Upper lobe of right lung (tissue), 1 donor: ENCODE data around the gene CNGB1. TPM values are rescaled to one million over a fixed set of nuclear protein-coding genes. Genes with fewer than 3 reads are reported as not detected.
A peak's percentile ranks its signal among the peaks of the same experiment; 100 is the strongest.

Experiments
- ATAC-seq: fragments of 200-7000 bp; cut with Tn5 transposase; one replicate; pipeline ENCODE4 v1.9.1; 2020; ENCODE audit warnings: mild to moderate bottlenecking, moderate library complexity
- DNase-seq: peaks from one replicate; pipeline ENCODE4 v3.0.0-alpha.2; 2020
- H3K27ac ChIP-seq: fragments of 200-600 bp; one replicate; pipeline ENCODE4 v1.8.0; 2022
- H3K27me3 ChIP-seq: fragments of 200-600 bp; one replicate; pipeline ENCODE4 v1.8.0; 2022; ENCODE audit warnings: mild to moderate bottlenecking
- H3K36me3 ChIP-seq: fragments of 200-600 bp; one replicate; pipeline ENCODE4 v1.8.0; 2022
- H3K4me1 ChIP-seq: fragments of 200-600 bp; one replicate; pipeline ENCODE4 v1.8.0; 2022
- H3K4me3 ChIP-seq: fragments of 200-600 bp; one replicate; pipeline ENCODE4 v1.8.0; 2022; ENCODE audit warnings: mild to moderate bottlenecking
- H3K9me3 ChIP-seq: fragments of 200-600 bp; one replicate; pipeline ENCODE4 v1.8.0; 2022
- CTCF ChIP-seq: fragments of 200-600 bp; IDR thresholded peaks from one replicate; pipeline ENCODE4 v1.8.0; 2022; ENCODE audit warnings: antibody characterized with exemption
- intact Hi-C: fragments of 100-400 bp; cut with DNase I; formaldehyde crosslinking; loops from one replicate; pipeline ENCODE4 v1.11.0; 2022
- total RNA-seq: library from RNA; stranded (reverse); fragmentation: NEBNext Ultra II Directional; extraction: Animal tissue kit (Norgen Biotek cat#: 25700); gene quantifications from one replicate; pipeline ENCODE4 v1.2.1, GENCODE V29; 2021
- donor health status: DM: no; HTN: yes; CAD: no; lungs with severe emphysema.

The CNGB1 gene
- total RNA-seq, 1 donor from 2014 or later: not detected

GRCh38 chr16:57977418-57978069 is 6.6 kb upstream of the CNGB1 start:
- H3K9me3 ChIP-seq: no peaks in the 10 kb centered on the region
- H3K27ac ChIP-seq: no peak overlapping the region
- no peaks in the 10 kb centered on the region for H3K27me3 ChIP-seq
- no peaks in the 10 kb centered on the region for H3K4me1 ChIP-seq
- DNase-seq (no peak), ATAC-seq (peak; percentile 33)
- H3K36me3 ChIP-seq: no peaks in the 10 kb centered on the region
- intact Hi-C loops: no loop called here
- H3K4me3 ChIP-seq: no peak overlapping the region
- TF ChIP-seq CTCF: no peak

GRCh38 chr16:57976331-57976796 is 5.4 kb upstream of the CNGB1 start:
- no peak for DNase-seq
- Histone ChIP-seq H3K27ac (no peak overlapping the region), H3K27me3 (no peaks in the 10 kb centered on the region), H3K9me3 (no peaks in the 10 kb centered on the region), H3K4me1 (no peaks in the 10 kb centered on the region), H3K36me3 (no peaks in the 10 kb centered on the region), H3K4me3 (no peak overlapping the region)
- intact Hi-C loops: no loop called here
- ATAC-seq: peak; percentile 75
- TF ChIP-seq CTCF: no peak

GRCh38 chr16:57972306-57972705 is 1.4 kb upstream of the CNGB1 start:
- H3K4me3 ChIP-seq: no peak overlapping the region
- intact Hi-C loops: no loop called here
- H3K27ac ChIP-seq: no peak overlapping the region
- H3K27me3 ChIP-seq: no peaks in the 10 kb centered on the region
- no peaks in the 10 kb centered on the region for H3K9me3 ChIP-seq
- TF ChIP-seq CTCF: no peak
- DNase-seq (no peak), ATAC-seq (no peak)
- no peaks in the 10 kb centered on the region for H3K4me1 ChIP-seq
- no peaks in the 10 kb centered on the region for H3K36me3 ChIP-seq

GRCh38 chr16:57971848-57972247 is 920 bp upstream of the CNGB1 start:
- no peak for TF ChIP-seq CTCF
- Histone ChIP-seq H3K4me1 (no peaks in the 10 kb centered on the region), H3K36me3 (no peaks in the 10 kb centered on the region), H3K9me3 (no peaks in the 10 kb centered on the region), H3K27me3 (no peaks in the 10 kb centered on the region), H3K27ac (no peak overlapping the region), H3K4me3 (no peak overlapping the region)
- intact Hi-C loops: no loop called here
- no peak for DNase-seq
- ATAC-seq: no peak

- intact Hi-C loops: no loop called here
- Histone ChIP-seq H3K27me3 (no peaks in the 10 kb centered on the region), H3K9me3 (no peaks in the 10 kb centered on the region), H3K4me1 (no peaks in the 10 kb centered on the region), H3K36me3 (no peaks in the 10 kb centered on the region), H3K27ac (no peak overlapping the region), H3K4me3 (no peak overlapping the region)
- ATAC-seq (no peak), DNase-seq (no peak)
- no peak for TF ChIP-seq CTCF
These were observed 609 bp downstream of the CNGB1 start for GRCh38 chr16:57970319-57970718.
